ENCODE data around the gene ZNF521. TPM values are rescaled to one million over a fixed set of nuclear protein-coding genes. Genes with fewer than 3 reads are reported as not detected.
A peak's percentile ranks its signal among the peaks of the same experiment; 100 is the strongest.

The ZNF521 gene
- total RNA-seq, 1 experiment from 2014 or later, result 20.3 TPM

DNA sequence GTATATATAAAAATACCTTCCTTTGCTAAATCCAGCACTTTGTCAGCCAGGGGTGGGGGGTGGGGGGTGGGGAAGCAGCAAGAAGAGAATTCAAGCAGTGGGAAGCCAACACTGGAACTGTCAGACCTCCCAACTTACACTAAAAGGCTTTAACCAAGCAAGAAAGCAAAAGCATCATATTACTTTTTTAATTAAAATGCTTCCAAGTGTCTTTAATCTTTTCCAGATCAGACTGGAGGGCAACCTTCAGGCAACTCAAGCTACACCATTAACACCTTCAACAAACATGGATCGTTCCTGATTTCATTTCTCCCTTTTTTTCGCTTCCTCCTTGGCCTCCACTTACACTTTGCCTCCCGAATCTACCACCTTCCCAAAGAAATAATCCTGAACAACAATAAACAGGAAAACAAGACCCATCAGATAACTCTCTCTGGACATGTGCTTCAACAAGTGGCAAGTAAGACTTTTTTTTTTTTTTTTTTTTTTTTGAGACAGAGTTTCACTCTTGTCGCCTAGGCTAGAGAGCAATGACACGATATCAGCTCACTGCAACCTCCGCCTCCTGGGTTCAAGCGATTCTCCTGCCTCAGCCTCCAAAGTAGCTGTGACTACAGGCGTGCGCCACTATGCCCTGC lies 35.5 kb downstream of the ZNF521 start:
- no peak for DNase-seq
- no peaks in the 10 kb centered on the region for H3K4me1 ChIP-seq
- no peaks in the 10 kb centered on the region for H3K27me3 ChIP-seq
- H3K36me3 ChIP-seq, result peaks cover 15% of the 10 kb centered on the region
- no peak overlapping the region for H3K27ac ChIP-seq
- H3K9me3 ChIP-seq (replicated peaks), result no peaks in the 10 kb centered on the region
- H3K4me3 ChIP-seq, result no peak overlapping the region

GRCh38 chr18:25314838-25315190 lies 37.2 kb downstream of the ZNF521 start:
- no peak overlapping the region for H3K27ac ChIP-seq

GRCh38 chr18:25314151-25314837 lies 37.7 kb downstream of the ZNF521 start:
- Histone ChIP-seq H3K4me1 (no peaks in the 10 kb centered on the region), H3K27me3 (no peaks in the 10 kb centered on the region), H3K36me3 (peaks cover 9% of the 10 kb centered on the region), H3K9me3 (replicated peaks) (no peaks in the 10 kb centered on the region), H3K27ac (no peak overlapping the region), H3K4me3 (no peak overlapping the region)
- no peak for DNase-seq

More at GRCh38 chr18:25314838-25315190, 37.2 kb downstream of the ZNF521 start:
- Histone ChIP-seq H3K4me1 (no peaks in the 10 kb centered on the region), H3K9me3 (replicated peaks) (no peaks in the 10 kb centered on the region), H3K36me3 (peaks cover 9% of the 10 kb centered on the region), H3K4me3 (no peak overlapping the region), H3K27me3 (no peaks in the 10 kb centered on the region)
- no peak for DNase-seq

DNA sequence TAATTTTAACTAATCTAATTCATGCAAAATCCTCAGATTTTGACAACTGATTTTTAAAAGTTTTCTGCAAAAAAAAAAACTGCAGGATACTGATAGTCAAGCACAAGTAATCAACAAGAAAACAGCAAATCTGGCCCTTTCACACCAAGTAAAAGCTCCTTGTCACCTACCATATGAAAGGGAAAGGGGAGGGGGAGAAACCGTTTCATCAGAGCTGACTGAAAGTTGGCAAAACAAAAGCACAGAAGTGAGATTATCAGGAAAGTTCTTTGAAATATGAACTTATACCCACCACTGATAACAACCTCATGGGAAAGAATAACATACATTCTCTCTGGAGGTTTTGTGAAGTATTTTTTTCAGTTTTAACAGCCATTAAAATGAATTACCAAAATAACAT lies 38.7 kb downstream of the ZNF521 start:
- no peaks in the 10 kb centered on the region for H3K27me3 ChIP-seq
- no peak overlapping the region for H3K4me3 ChIP-seq
- H3K9me3 ChIP-seq (replicated peaks), result no peaks in the 10 kb centered on the region
- DNase-seq, result no peak
- H3K4me1 ChIP-seq, result no peaks in the 10 kb centered on the region
- H3K27ac ChIP-seq, result no peak overlapping the region
- peaks cover 6% of the 10 kb centered on the region for H3K36me3 ChIP-seq

DNA sequence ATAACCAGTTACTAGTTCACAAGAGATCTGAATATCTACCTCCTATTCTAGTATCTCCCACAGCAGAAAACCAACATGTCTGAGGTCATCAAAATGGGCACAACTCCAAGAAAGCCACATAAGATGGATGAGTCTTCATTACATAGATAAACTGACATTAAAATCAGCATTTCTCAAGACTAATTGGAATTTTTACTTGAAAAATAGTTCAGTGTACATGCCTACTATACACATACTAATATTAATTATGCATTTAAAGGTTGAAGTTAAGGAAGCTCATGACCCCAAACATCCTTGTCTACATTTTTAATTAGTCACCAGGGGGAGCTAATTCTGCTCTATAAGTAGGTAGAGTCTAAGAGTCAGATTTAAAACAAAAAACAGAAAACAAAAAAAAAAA lies 41.9 kb downstream of the ZNF521 start:
- H3K27me3 ChIP-seq, result no peaks in the 10 kb centered on the region
- H3K9me3 ChIP-seq (replicated peaks), result no peaks in the 10 kb centered on the region
- H3K36me3 ChIP-seq, result 0 out of 2 replicates have a peak, but pooled peaks cover 5% of the 10 kb centered on the region
- no peak overlapping the region for H3K27ac ChIP-seq
- H3K4me3 ChIP-seq, result no peak overlapping the region
- no peaks in the 10 kb centered on the region for H3K4me1 ChIP-seq
- DNase-seq, result peak; percentile 7 to 51

- no peaks in the 10 kb centered on the region for H3K36me3 ChIP-seq
- H3K9me3 ChIP-seq (replicated peaks), result no peaks in the 10 kb centered on the region
- DNase-seq, result no peak
- no peak overlapping the region for H3K27ac ChIP-seq
- no peaks in the 10 kb centered on the region for H3K27me3 ChIP-seq
- H3K4me3 ChIP-seq, result no peak overlapping the region
- no peaks in the 10 kb centered on the region for H3K4me1 ChIP-seq
Measured at GRCh38 chr18:25308381-25308780, 43.6 kb downstream of the ZNF521 start.

DNA sequence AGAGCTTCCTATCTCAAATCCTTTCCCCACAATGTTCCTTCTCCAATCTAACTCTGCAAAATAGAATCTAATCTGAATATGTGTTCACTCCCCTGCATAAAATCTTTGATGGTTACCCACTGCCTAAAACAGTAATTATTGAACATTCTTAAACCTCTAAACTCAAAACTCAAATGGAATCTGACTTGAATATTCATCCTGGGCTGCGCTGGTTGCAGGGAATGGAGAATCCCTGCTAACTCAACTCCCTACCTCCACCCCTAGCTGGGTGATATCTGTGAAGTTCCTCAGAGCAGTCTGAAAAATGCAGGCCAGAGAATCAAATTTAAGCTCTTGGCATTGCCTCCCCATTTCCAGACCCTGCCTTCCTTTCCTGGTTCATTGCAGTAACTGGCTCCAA lies 44.8 kb downstream of the ZNF521 start:
- no peaks in the 10 kb centered on the region for H3K27me3 ChIP-seq
- no peak overlapping the region for H3K4me3 ChIP-seq
- H3K27ac ChIP-seq, result no peak overlapping the region
- no peaks in the 10 kb centered on the region for H3K9me3 ChIP-seq (replicated peaks)
- H3K4me1 ChIP-seq, result no peaks in the 10 kb centered on the region
- no peak for DNase-seq
- H3K36me3 ChIP-seq, result no peaks in the 10 kb centered on the region

GRCh38 chr18:25306671-25307070 lies 45.3 kb downstream of the ZNF521 start:
- H3K27ac ChIP-seq, result no peak overlapping the region
- H3K4me3 ChIP-seq, result no peak overlapping the region
- no peaks in the 10 kb centered on the region for H3K4me1 ChIP-seq
- no peaks in the 10 kb centered on the region for H3K27me3 ChIP-seq
- no peaks in the 10 kb centered on the region for H3K9me3 ChIP-seq (replicated peaks)
- no peak for DNase-seq
- no peaks in the 10 kb centered on the region for H3K36me3 ChIP-seq

GRCh38 chr18:25305584-25305983 lies 46.4 kb downstream of the ZNF521 start:
- no peaks in the 10 kb centered on the region for H3K9me3 ChIP-seq (replicated peaks)
- no peak overlapping the region for H3K27ac ChIP-seq
- no peaks in the 10 kb centered on the region for H3K36me3 ChIP-seq
- DNase-seq, result no peak
- H3K27me3 ChIP-seq, result no peaks in the 10 kb centered on the region
- no peak overlapping the region for H3K4me3 ChIP-seq
- H3K4me1 ChIP-seq, result no peaks in the 10 kb centered on the region

GRCh38 chr18:25300492-25300891 lies 51.5 kb downstream of the ZNF521 start:
- no peak overlapping the region for H3K27ac ChIP-seq
- peaks cover 6% of the 10 kb centered on the region; the same call in 1 of the 2 replicates for H3K4me1 ChIP-seq
- no peaks in the 10 kb centered on the region for H3K9me3 ChIP-seq (replicated peaks)
- no peak overlapping the region for H3K4me3 ChIP-seq
- H3K36me3 ChIP-seq, result no peaks in the 10 kb centered on the region
- H3K27me3 ChIP-seq, result no peaks in the 10 kb centered on the region
- DNase-seq, result no peak

- no peaks in the 10 kb centered on the region for H3K36me3 ChIP-seq
- H3K9me3 ChIP-seq (replicated peaks), result no peaks in the 10 kb centered on the region
- no peaks in the 10 kb centered on the region for H3K27me3 ChIP-seq
- DNase-seq, result no peak
- peaks cover 6% of the 10 kb centered on the region; the same call in 1 of the 2 replicates for H3K4me1 ChIP-seq
- H3K27ac ChIP-seq, result 0 out of 2 replicates have a peak overlapping the region, but pooled peaks have one; percentile 23
- no peak overlapping the region for H3K4me3 ChIP-seq
Measured at GRCh38 chr18:25299426-25300300, 52.3 kb downstream of the ZNF521 start.

- H3K4me1 ChIP-seq, result peaks cover 6% of the 10 kb centered on the region; the same call in 1 of the 2 replicates
- H3K27me3 ChIP-seq, result no peaks in the 10 kb centered on the region
- 0 out of 2 replicates have a peak overlapping the region, but pooled peaks have one; percentile 23 for H3K27ac ChIP-seq
- peak; percentile 56 to 57 for DNase-seq
- no peaks in the 10 kb centered on the region for H3K9me3 ChIP-seq (replicated peaks)
- no peaks in the 10 kb centered on the region for H3K36me3 ChIP-seq
- H3K4me3 ChIP-seq, result no peak overlapping the region
Measured at GRCh38 chr18:25298853-25299274, 53.1 kb downstream of the ZNF521 start.

DNA sequence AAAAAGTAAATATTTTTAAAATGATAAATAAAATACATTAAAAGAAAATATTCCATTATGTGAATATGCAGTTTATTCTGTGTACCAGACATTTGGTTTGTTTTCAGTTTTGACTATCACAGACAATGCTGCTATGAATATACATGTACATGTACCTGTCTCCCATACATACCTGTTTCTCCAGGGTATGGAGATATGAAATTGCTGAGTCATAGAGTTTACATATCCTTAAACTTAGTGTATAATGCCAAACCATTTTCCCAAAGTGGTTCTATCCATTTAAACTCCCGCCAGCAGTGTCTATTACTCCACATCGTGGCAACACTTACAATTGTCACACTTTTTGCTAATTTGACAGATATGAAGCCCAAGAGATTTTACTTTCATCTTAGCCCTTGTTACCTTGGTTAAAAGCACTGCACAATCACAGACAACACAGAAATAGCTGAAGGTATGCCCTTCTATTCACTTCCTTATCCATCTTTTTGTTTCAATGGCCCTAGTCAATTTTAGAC lies 56.3 kb downstream of the ZNF521 start:
- Histone ChIP-seq H3K4me1 (peaks cover 6% of the 10 kb centered on the region; the same call in 1 of the 2 replicates), H3K36me3 (no peaks in the 10 kb centered on the region), H3K27ac (no peak overlapping the region), H3K9me3 (replicated peaks) (no peaks in the 10 kb centered on the region), H3K27me3 (no peaks in the 10 kb centered on the region), H3K4me3 (no peak overlapping the region)
- no peak for DNase-seq

DNA sequence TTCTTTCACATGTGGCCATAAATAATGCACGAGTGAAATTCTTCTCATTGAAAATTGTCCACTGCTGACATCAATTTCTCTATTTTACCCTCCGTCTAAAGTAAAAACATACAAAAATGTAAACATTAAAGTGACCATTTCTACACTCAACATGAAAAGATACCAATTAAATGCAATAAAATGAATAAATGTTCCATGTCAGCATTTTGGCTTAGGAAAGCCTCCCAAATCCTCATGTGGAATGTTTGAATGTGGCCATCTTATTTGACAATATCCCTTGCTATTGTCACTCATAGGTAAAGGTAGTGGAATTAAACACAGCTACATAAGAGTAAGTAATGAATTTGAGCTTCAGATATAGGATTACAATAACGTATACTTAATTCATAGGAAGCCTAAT lies 60.8 kb downstream of the ZNF521 start:
- DNase-seq, result no peak
- Histone ChIP-seq H3K9me3 (replicated peaks) (no peaks in the 10 kb centered on the region), H3K27me3 (no peaks in the 10 kb centered on the region), H3K36me3 (no peaks in the 10 kb centered on the region), H3K27ac (no peak overlapping the region), H3K4me1 (no peaks in the 10 kb centered on the region), H3K4me3 (no peak overlapping the region)

Data from SJCRH30 (cell line).